ENCODE measurements around the gene FAM135A. TPM values are rescaled to one million over a fixed set of nuclear protein-coding genes. Genes with fewer than 3 reads are reported as not detected.

FAM135A gene
- total and polyA plus RNA-seq, 10 of the 15 experiments (the other 5 are each of a cell fraction or from before 2014, with no cell fraction given): 3.9 to 24.5 (median 13.7) TPM

DNA sequence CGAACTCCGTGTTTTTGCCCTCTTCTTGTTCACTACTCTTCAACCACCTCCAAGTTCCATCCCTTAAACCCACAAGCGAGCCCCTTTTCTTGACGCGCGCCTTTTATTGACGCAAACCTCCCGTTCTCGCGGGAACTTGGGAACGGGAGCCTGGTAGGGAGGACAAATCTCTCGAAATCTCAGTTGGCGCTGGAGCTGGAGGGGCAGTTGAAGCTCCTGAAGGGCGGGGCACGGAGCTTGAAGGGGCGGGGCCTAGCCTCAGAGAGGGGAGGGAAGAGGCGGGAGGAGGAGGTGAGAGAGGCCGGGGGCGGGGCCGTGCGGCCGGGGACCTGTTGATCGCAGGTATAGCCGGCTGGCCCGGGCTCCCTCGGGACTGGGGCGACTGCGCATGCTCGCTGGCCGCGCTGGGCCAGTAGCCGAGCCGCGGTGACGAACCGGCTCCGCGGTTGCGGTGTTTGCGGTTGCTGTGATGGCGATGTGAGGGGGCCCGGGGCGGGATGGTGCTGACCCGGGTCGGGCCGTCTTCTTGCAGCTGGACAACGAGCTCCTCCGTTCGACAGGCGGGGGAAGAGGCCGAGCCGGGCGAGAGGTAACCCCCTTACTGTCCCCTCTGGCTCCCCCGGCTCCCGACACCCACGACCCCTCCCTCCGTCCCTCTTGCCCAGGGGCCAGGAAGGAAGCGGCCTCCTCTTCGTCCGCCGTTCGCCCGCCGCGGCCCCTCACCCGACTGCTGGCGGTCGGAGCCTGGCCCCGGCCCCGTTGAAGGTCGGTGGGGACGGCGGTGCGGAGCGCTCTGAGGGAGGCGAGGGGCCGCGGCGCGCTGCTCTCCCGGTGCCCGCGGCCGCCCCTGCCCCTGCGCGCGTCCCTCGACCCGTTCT is at the start of gene FAM135A (continued):
- peak; percentile 46; the same call in 1 of the 2 replicates for TF ChIP-seq RB1 (IDR thresholded peaks at IDR 0.05; ENCODE audit: borderline replicate concordance)
- TF ChIP-seq BRCA1 (IDR thresholded peaks at IDR 0.05; ENCODE audit: low read depth, low read length): peak; percentile 94
- TF ChIP-seq EED (IDR thresholded peaks at IDR 0.05; ENCODE audit: low read depth): 0 out of 2 replicates have a peak, but pooled peaks have one; percentile 17
- TF ChIP-seq, protein P1, sequence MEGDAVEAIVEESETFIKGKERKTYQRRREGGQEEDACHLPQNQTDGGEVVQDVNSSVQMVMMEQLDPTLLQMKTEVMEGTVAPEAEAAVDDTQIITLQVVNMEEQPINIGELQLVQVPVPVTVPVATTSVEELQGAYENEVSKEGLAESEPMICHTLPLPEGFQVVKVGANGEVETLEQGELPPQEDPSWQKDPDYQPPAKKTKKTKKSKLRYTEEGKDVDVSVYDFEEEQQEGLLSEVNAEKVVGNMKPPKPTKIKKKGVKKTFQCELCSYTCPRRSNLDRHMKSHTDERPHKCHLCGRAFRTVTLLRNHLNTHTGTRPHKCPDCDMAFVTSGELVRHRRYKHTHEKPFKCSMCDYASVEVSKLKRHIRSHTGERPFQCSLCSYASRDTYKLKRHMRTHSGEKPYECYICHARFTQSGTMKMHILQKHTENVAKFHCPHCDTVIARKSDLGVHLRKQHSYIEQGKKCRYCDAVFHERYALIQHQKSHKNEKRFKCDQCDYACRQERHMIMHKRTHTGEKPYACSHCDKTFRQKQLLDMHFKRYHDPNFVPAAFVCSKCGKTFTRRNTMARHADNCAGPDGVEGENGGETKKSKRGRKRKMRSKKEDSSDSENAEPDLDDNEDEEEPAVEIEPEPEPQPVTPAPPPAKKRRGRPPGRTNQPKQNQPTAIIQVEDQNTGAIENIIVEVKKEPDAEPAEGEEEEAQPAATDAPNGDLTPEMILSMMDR (IDR thresholded peaks at IDR 0.05 in 2 of 3, conservative IDR thresholded peaks at IDR 0.05 in 1 of 3; ENCODE audit: control insufficient read depth in 2 of 3, extremely low read depth in 1 of 3, insufficient read depth in 1 of 3, low read depth in 3 of 3, low read length in 3 of 3): no peak
- TF ChIP-seq, protein P2, sequence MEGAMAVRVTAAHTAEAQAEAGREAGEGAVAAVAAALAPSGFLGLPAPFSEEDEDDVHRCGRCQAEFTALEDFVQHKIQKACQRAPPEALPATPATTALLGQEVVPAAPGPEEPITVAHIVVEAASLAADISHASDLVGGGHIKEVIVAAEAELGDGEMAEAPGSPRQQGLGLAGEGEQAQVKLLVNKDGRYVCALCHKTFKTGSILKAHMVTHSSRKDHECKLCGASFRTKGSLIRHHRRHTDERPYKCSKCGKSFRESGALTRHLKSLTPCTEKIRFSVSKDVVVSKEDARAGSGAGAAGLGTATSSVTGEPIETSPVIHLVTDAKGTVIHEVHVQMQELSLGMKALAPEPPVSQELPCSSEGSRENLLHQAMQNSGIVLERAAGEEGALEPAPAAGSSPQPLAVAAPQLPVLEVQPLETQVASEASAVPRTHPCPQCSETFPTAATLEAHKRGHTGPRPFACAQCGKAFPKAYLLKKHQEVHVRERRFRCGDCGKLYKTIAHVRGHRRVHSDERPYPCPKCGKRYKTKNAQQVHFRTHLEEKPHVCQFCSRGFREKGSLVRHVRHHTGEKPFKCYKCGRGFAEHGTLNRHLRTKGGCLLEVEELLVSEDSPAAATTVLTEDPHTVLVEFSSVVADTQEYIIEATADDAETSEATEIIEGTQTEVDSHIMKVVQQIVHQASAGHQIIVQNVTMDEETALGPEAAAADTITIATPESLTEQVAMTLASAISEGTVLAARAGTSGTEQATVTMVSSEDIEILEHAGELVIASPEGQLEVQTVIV (IDR thresholded peaks at IDR 0.05; ENCODE audit: borderline replicate concordance, partially characterized antibody): no peak
- no peak for TF ChIP-seq MYC (IDR thresholded peaks at IDR 0.05; ENCODE audit: insufficient read depth, insufficient read length, insufficient replicate concordance, low read length, severe bottlenecking)
- TF ChIP-seq, protein P3, sequence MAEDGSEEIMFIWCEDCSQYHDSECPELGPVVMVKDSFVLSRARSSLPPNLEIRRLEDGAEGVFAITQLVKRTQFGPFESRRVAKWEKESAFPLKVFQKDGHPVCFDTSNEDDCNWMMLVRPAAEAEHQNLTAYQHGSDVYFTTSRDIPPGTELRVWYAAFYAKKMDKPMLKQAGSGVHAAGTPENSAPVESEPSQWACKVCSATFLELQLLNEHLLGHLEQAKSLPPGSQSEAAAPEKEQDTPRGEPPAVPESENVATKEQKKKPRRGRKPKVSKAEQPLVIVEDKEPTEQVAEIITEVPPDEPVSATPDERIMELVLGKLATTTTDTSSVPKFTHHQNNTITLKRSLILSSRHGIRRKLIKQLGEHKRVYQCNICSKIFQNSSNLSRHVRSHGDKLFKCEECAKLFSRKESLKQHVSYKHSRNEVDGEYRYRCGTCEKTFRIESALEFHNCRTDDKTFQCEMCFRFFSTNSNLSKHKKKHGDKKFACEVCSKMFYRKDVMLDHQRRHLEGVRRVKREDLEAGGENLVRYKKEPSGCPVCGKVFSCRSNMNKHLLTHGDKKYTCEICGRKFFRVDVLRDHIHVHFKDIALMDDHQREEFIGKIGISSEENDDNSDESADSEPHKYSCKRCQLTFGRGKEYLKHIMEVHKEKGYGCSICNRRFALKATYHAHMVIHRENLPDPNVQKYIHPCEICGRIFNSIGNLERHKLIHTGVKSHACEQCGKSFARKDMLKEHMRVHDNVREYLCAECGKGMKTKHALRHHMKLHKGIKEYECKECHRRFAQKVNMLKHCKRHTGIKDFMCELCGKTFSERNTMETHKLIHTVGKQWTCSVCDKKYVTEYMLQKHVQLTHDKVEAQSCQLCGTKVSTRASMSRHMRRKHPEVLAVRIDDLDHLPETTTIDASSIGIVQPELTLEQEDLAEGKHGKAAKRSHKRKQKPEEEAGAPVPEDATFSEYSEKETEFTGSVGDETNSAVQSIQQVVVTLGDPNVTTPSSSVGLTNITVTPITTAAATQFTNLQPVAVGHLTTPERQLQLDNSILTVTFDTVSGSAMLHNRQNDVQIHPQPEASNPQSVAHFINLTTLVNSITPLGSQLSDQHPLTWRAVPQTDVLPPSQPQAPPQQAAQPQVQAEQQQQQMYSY (CRISPR knock-in tag; IDR thresholded peaks at IDR 0.05): no peak
- no peak for TF ChIP-seq RELA (IDR thresholded peaks at IDR 0.05; ENCODE audit: borderline replicate concordance, partially characterized antibody)
- TF ChIP-seq GABPA (IDR thresholded peaks at IDR 0.05; ENCODE audit: low read depth): no peak
- TF ChIP-seq ZNF622 (IDR thresholded peaks at IDR 0.05): no peak
- peak; percentile 85 for TF ChIP-seq SMARCA5 (IDR thresholded peaks at IDR 0.05)
- TF ChIP-seq STAT1 (conservative IDR thresholded peaks at IDR 0.05): 0 out of 2 replicates have a peak, but pooled peaks have one; percentile 36
- TF ChIP-seq RUNX3 (IDR thresholded peaks at IDR 0.05; ENCODE audit: low read length): peak; percentile 82
- TF ChIP-seq RBBP5 (conservative IDR thresholded peaks at IDR 0.05): no peak
- 0 out of 2 replicates have a peak, but pooled peaks have one; percentile 53 for TF ChIP-seq CBX5 (IDR thresholded peaks at IDR 0.05; ENCODE audit: low read depth)
- TF ChIP-seq NR2C1 (IDR thresholded peaks at IDR 0.05): no peak
- TF ChIP-seq, protein P4, sequence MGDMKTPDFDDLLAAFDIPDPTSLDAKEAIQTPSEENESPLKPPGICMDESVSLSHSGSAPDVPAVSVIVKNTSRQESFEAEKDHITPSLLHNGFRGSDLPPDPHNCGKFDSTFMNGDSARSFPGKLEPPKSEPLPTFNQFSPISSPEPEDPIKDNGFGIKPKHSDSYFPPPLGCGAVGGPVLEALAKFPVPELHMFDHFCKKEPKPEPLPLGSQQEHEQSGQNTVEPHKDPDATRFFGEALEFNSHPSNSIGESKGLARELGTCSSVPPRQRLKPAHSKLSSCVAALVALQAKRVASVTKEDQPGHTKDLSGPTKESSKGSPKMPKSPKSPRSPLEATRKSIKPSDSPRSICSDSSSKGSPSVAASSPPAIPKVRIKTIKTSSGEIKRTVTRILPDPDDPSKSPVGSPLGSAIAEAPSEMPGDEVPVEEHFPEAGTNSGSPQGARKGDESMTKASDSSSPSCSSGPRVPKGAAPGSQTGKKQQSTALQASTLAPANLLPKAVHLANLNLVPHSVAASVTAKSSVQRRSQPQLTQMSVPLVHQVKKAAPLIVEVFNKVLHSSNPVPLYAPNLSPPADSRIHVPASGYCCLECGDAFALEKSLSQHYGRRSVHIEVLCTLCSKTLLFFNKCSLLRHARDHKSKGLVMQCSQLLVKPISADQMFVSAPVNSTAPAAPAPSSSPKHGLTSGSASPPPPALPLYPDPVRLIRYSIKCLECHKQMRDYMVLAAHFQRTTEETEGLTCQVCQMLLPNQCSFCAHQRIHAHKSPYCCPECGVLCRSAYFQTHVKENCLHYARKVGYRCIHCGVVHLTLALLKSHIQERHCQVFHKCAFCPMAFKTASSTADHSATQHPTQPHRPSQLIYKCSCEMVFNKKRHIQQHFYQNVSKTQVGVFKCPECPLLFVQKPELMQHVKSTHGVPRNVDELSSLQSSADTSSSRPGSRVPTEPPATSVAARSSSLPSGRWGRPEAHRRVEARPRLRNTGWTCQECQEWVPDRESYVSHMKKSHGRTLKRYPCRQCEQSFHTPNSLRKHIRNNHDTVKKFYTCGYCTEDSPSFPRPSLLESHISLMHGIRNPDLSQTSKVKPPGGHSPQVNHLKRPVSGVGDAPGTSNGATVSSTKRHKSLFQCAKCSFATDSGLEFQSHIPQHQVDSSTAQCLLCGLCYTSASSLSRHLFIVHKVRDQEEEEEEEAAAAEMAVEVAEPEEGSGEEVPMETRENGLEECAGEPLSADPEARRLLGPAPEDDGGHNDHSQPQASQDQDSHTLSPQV (IDR thresholded peaks at IDR 0.05): no peak

Measured in GM12878 (cell line).